Measurements from ENCODE around the gene MYO1C. TPM values are rescaled to one million over a fixed set of nuclear protein-coding genes. Genes with fewer than 3 reads are reported as not detected.

MYO1C gene
- total RNA-seq, 1 experiment from 2014 or later, result 227 TPM

DNA sequence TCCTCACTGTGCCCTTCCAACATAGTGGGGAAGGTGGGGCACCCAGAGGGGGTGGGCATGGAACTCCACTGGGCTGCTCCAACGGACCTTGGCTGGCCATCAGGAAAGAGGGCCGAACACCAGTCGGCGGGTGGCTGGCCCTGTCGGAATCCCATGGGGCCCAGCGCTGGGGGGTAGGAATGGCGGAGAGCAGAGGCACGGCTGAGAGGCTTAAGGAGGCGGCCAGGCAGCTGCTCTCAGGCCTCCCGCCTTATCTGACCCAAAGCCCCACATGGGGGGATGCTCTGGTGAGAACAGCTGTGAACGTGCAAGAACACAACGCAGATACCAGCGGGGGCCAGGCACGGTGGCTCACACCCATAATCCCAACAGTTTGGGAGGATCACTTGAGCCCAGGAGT lies 4.4 kb upstream of the MYO1C start (continued):
- TF ChIP-seq POLR2AphosphoS5 (IDR thresholded peaks at IDR 0.05; ENCODE audit: low read depth, low read length) (no peak), SIN3A (IDR thresholded peaks at IDR 0.05; ENCODE audit: low read depth) (no peak), YY1 (IDR thresholded peaks at IDR 0.05; ENCODE audit: extremely low read depth, insufficient replicate concordance, low read depth, low read length) (no peak)

DNA sequence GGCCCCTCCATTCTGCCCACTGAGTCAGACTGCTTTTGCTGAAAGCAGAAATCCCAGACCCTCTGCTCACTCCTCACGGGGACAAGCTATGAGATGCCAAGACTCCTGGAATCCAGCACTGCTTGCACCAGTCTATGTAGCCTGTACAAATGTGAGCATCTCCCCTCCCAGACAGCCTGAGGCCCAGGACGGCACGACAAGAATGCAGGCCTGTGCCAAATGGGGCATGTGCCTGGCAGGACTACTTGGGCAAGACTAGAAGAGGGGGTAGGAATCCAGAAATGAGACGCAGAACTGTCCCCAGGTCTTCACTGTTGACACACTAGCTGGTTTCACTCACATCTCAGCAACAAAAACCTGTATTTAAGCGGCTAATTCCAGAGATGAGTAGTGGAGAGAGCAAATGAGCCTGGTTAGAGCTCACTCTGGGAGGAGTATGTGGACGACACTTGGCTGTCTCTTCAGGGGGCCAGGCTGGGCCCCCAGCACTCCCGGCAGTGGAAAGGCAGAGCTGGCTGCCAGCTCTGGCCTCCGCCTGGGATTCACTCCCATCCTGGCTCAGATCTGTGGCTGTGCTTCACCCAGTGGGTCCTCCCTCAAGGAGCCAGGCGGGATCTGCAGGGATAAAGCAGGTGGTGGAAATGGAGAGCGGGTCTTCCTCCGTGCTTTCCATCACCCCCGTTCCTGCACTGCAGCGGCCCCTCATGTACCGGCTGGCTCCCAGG lies 2.9 kb upstream of the MYO1C start:
- no peaks in the 10 kb centered on the region for H4K20me1 ChIP-seq (ENCODE audit: insufficient read depth)
- ChIA-PET RAD21 (ENCODE audit: low non-redundant PET in 1 of 2, low total read pairs in 2 of 2, uncharacterized antibody in 2 of 2, unreplicated experiment in 2 of 2) (no interaction called here), CTCF (no interaction called here), POLR2A (interaction anchor here (0.8 kb wide), 1 partner anchor 10 kb away, joined by 3 read pairs; no protein-coding TSS in a partner anchor)
- no peaks in the 10 kb centered on the region for H3K27me3 ChIP-seq (ENCODE audit: insufficient read depth, low read length)
- no peaks in the 10 kb centered on the region for H3K9me2 ChIP-seq (ENCODE audit: insufficient read depth)
- H3K9ac ChIP-seq (ENCODE audit: low read length), result no peak overlapping the region
- no peak overlapping the region for H3K4me3 ChIP-seq (replicated peaks in 1 of 2; ENCODE audit: low read depth in 1 of 2, low read length in 2 of 2)
- peaks cover 3 to 19% of the 10 kb centered on the region in 2 experiments; a peak in 3 of 4 replicates for H3K4me1 ChIP-seq (ENCODE audit: control insufficient read depth in 1 of 2, insufficient read depth in 2 of 2, low read length in 2 of 2)
- H3K79me2 ChIP-seq (ENCODE audit: insufficient read depth, low read length), result peaks cover 7% of the 10 kb centered on the region
- ATAC-seq (no peak), DNase-seq (ENCODE audit: low read depth, low spot score) (no peak)
- no peak overlapping the region for H3K4me2 ChIP-seq (ENCODE audit: low read length)
- no peak overlapping the region for H3K27ac ChIP-seq (ENCODE audit: low read depth, low read length)
- H2AFZ ChIP-seq (ENCODE audit: low read depth, low read length, poor library complexity, severe bottlenecking), result no peak overlapping the region
- BruUV-seq (replicated peaks), result no TSS peak
- no peaks in the 10 kb centered on the region for H3K36me3 ChIP-seq (ENCODE audit: control insufficient read depth in 1 of 2, insufficient read depth in 2 of 2, low read length in 2 of 2)
- no peak for TF ChIP-seq TCF7L2 (IDR thresholded peaks at IDR 0.05; ENCODE audit: borderline replicate concordance, extremely low read depth, insufficient read depth, insufficient read length)
- no peak for TF ChIP-seq FOSL1 (IDR thresholded peaks at IDR 0.05; ENCODE audit: low read depth)
- no peak for TF ChIP-seq EZH2 (IDR thresholded peaks at IDR 0.05)
- no peak for TF ChIP-seq POLR2A (IDR thresholded peaks at IDR 0.05; ENCODE audit: borderline replicate concordance, extremely low read depth, insufficient read depth, insufficient read length)
- no peak for TF ChIP-seq ZFX (IDR thresholded peaks at IDR 0.05)
- TF ChIP-seq, protein P1, sequence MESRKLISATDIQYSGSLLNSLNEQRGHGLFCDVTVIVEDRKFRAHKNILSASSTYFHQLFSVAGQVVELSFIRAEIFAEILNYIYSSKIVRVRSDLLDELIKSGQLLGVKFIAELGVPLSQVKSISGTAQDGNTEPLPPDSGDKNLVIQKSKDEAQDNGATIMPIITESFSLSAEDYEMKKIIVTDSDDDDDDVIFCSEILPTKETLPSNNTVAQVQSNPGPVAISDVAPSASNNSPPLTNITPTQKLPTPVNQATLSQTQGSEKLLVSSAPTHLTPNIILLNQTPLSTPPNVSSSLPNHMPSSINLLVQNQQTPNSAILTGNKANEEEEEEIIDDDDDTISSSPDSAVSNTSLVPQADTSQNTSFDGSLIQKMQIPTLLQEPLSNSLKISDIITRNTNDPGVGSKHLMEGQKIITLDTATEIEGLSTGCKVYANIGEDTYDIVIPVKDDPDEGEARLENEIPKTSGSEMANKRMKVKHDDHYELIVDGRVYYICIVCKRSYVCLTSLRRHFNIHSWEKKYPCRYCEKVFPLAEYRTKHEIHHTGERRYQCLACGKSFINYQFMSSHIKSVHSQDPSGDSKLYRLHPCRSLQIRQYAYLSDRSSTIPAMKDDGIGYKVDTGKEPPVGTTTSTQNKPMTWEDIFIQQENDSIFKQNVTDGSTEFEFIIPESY (IDR thresholded peaks at IDR 0.05; ENCODE audit: extremely low read depth, insufficient replicate concordance, low read length), result no peak
- TF ChIP-seq, protein P2, sequence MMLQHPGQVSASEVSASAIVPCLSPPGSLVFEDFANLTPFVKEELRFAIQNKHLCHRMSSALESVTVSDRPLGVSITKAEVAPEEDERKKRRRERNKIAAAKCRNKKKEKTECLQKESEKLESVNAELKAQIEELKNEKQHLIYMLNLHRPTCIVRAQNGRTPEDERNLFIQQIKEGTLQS (IDR thresholded peaks at IDR 0.05), result no peak
- TF ChIP-seq EZH2phosphoT487 (IDR thresholded peaks at IDR 0.05; ENCODE audit: borderline replicate concordance), result no peak
- no peak for TF ChIP-seq SRF (IDR thresholded peaks at IDR 0.05; ENCODE audit: low read depth)
- TF ChIP-seq ELF1 (IDR thresholded peaks at IDR 0.05; ENCODE audit: borderline replicate concordance, low read depth), result no peak
- no peak for TF ChIP-seq ZNF274 (IDR thresholded peaks at IDR 0.05; ENCODE audit: low read depth, low read length)
- TF ChIP-seq SIN3A (IDR thresholded peaks at IDR 0.05; ENCODE audit: low read depth), result no peak
- no peak for TF ChIP-seq YY1 (IDR thresholded peaks at IDR 0.05; ENCODE audit: extremely low read depth, insufficient replicate concordance, low read depth, low read length)
- no peak for TF ChIP-seq CBX3 (IDR thresholded peaks at IDR 0.05; ENCODE audit: low read depth)
- TF ChIP-seq POLR2AphosphoS5 (IDR thresholded peaks at IDR 0.05; ENCODE audit: low read depth, low read length), result no peak
- TF ChIP-seq, protein P3, sequence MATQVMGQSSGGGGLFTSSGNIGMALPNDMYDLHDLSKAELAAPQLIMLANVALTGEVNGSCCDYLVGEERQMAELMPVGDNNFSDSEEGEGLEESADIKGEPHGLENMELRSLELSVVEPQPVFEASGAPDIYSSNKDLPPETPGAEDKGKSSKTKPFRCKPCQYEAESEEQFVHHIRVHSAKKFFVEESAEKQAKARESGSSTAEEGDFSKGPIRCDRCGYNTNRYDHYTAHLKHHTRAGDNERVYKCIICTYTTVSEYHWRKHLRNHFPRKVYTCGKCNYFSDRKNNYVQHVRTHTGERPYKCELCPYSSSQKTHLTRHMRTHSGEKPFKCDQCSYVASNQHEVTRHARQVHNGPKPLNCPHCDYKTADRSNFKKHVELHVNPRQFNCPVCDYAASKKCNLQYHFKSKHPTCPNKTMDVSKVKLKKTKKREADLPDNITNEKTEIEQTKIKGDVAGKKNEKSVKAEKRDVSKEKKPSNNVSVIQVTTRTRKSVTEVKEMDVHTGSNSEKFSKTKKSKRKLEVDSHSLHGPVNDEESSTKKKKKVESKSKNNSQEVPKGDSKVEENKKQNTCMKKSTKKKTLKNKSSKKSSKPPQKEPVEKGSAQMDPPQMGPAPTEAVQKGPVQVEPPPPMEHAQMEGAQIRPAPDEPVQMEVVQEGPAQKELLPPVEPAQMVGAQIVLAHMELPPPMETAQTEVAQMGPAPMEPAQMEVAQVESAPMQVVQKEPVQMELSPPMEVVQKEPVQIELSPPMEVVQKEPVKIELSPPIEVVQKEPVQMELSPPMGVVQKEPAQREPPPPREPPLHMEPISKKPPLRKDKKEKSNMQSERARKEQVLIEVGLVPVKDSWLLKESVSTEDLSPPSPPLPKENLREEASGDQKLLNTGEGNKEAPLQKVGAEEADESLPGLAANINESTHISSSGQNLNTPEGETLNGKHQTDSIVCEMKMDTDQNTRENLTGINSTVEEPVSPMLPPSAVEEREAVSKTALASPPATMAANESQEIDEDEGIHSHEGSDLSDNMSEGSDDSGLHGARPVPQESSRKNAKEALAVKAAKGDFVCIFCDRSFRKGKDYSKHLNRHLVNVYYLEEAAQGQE (IDR thresholded peaks at IDR 0.05; ENCODE audit: low read depth), result no peak
- no peak for TF ChIP-seq JUND (IDR thresholded peaks at IDR 0.05)
- H3K9me3 ChIP-seq (ENCODE audit: control insufficient read depth in 1 of 2, insufficient read depth in 1 of 2, low read depth in 1 of 2, low read length in 2 of 2), result no peaks in the 10 kb centered on the region
- intact Hi-C loops (cut with micrococcal nuclease), result no loop called here

All from HCT116 (cell line).